Endothelial cell of umbilical vein (primary cell): Measurements from ENCODE around the gene OTOS. TPM values are rescaled to one million over a fixed set of nuclear protein-coding genes. Genes with fewer than 3 reads are reported as not detected.

Source experiments
- BruUV-seq: library from RNA; stranded (reverse); fragments of 400-500 nt; replicated peaks from 2 replicates; lab custom pipeline; 2021; lab: Mats Ljungman, UMichigan
- CTCF ChIA-PET: fragments of 300-600, 350-600 bp; sonication (Branson Sonifier 250); formaldehyde crosslinking; loops from one replicate; lab custom pipeline; 2021; ENCODE audit warnings: antibody characterized with exemption, inconsistent platforms; lab: Charles Lee
- POLR2A ChIA-PET: fragments of 300-600, 350-600 bp; sonication (Branson Sonifier 250); formaldehyde crosslinking; loops from one replicate; lab custom pipeline; 2021; ENCODE audit warnings: antibody characterized with exemption, inconsistent platforms; lab: Charles Lee
- DNase-seq: peaks from one replicate; pipeline ENCODE4 v3.0.0-alpha.2; 2011; ENCODE audit warnings: low read depth, low spot score
- FAIRE-seq: peaks from 2 replicates; lab custom pipeline; 2011; peaks lifted over from hg19 to GRCh38; lab: Jason Lieb, UNC
- H2AFZ ChIP-seq: 2 replicates; pipeline ENCODE4 v1.6.0; 2012; ENCODE audit warnings: low read depth, low read length, control low read depth, inconsistent platforms
- H3K27ac ChIP-seq: 2 replicates; pipeline ENCODE4 v1.5.1; 2011; ENCODE audit warnings: low read depth, mild to moderate bottlenecking, control low read depth, low read length, moderate library complexity; ENCODE audit not compliant: insufficient read depth
- H3K27me3 ChIP-seq, 2 experiments: 2 replicates each; pipeline versions ENCODE4 v1.6.0 to v1.6.1; 2011; ENCODE audit warnings: low read length in 2 of 2, mixed read lengths in 1 of 2; ENCODE audit not compliant: control insufficient read depth in 2 of 2, insufficient read depth in 2 of 2
- H3K36me3 ChIP-seq, 2 experiments: 2 replicates in 1 of 2; 3 replicates in 1 of 2; pipeline ENCODE4 v1.5.1; 2011; ENCODE audit warnings: low read length in 2 of 2, mild to moderate bottlenecking in 1 of 2, moderate library complexity in 1 of 2; ENCODE audit not compliant: control insufficient read depth in 2 of 2, insufficient read depth in 2 of 2; ENCODE audit errors: extremely low read depth in 1 of 2
- H3K4me1 ChIP-seq: 3 replicates; pipeline ENCODE4 v1.5.1; 2011; ENCODE audit warnings: mild to moderate bottlenecking, low read length; ENCODE audit not compliant: control insufficient read depth, insufficient read depth; ENCODE audit errors: extremely low read depth
- H3K4me2 ChIP-seq: 2 replicates; pipeline ENCODE4 v1.6.1; 2011; ENCODE audit warnings: low read length, control low read depth, mixed read lengths; ENCODE audit not compliant: insufficient read depth
- H3K4me3 ChIP-seq, 3 experiments: fragments of 200-600 bp in 1 of 3; sonication (generic), shearing (Covaris generic) in 1 of 3; replicated peaks in 1 of 3; 2 replicates each; pipeline ENCODE4 v1.5.1; 2011 to 2016; ENCODE audit warnings: control low read depth in 3 of 3, low read length in 3 of 3, mild to moderate bottlenecking in 2 of 3, inconsistent platforms in 1 of 3, low read depth in 1 of 3, moderate library complexity in 1 of 3; ENCODE audit not compliant: insufficient read depth in 1 of 3
- H3K79me2 ChIP-seq: 2 replicates; pipeline ENCODE4 v1.6.0; 2012; ENCODE audit warnings: low read length, inconsistent platforms; ENCODE audit not compliant: control insufficient read depth, insufficient read depth
- H3K9ac ChIP-seq: replicated peaks from 2 replicates; pipeline ENCODE3; 2011; ENCODE audit warnings: low read length, control low read depth; ENCODE audit not compliant: insufficient read depth; ENCODE audit errors: extremely low read depth
- H3K9me1 ChIP-seq: replicated peaks from 3 replicates; pipeline ENCODE4 v1.6.0; 2011; ENCODE audit warnings: mild to moderate bottlenecking, low read length; ENCODE audit not compliant: control insufficient read depth, insufficient read depth; ENCODE audit errors: extremely low read depth
- H3K9me3 ChIP-seq: replicated peaks from 2 replicates; pipeline ENCODE4 v1.5.1; 2012; ENCODE audit warnings: low read length, inconsistent platforms; ENCODE audit not compliant: control insufficient read depth, insufficient read depth
- H4K20me1 ChIP-seq: replicated peaks from 2 replicates; pipeline ENCODE3; 2011; ENCODE audit warnings: mild to moderate bottlenecking, low read length; ENCODE audit not compliant: control insufficient read depth, insufficient read depth; ENCODE audit errors: extremely low read depth
- CTCF ChIP-seq, 2 donors: IDR thresholded peaks; 1 replicate in 1 of 2; 2 replicates in 1 of 2; pipeline ENCODE4 v1.5.1; 2011; ENCODE audit warnings: low read length in 2 of 2, mild to moderate bottlenecking in 2 of 2, moderate library complexity in 2 of 2, control low read depth in 1 of 2, inconsistent platforms in 1 of 2, low read depth in 1 of 2; ENCODE audit not compliant: insufficient read depth in 1 of 2; ENCODE audit errors: extremely low read depth in 1 of 2
- EZH2 ChIP-seq: IDR thresholded peaks from 2 replicates; pipeline ENCODE4 v1.6.1; 2012; ENCODE audit warnings: borderline replicate concordance, low read depth, mild to moderate bottlenecking, moderate library complexity, low read length, inconsistent platforms; ENCODE audit not compliant: severe bottlenecking
- JUN ChIP-seq: IDR thresholded peaks from 2 replicates; pipeline ENCODE4 v1.6.1; 2011; ENCODE audit warnings: borderline replicate concordance, low read depth; ENCODE audit not compliant: insufficient read length, insufficient read depth
- MAX ChIP-seq: IDR thresholded peaks from 2 replicates; pipeline ENCODE4 v1.6.1; 2011; ENCODE audit not compliant: insufficient read depth, insufficient read length
- MYC ChIP-seq: IDR thresholded peaks from one replicate; pipeline ENCODE4 v1.6.1; 2011; ENCODE audit warnings: mild to moderate bottlenecking, low read depth, low read length
- POLR2A ChIP-seq: IDR thresholded peaks from 2 replicates; pipeline ENCODE4 v1.6.1; 2012; ENCODE audit warnings: low read depth, mild to moderate bottlenecking, control low read depth, low read length
- dilution Hi-C: fragments of 300-500 bp; cut with MboI; formaldehyde crosslinking; loops from one replicate; pipeline ENCODE4 v1.15.0; 2019; ENCODE audit warnings: low sequenced_read_pairs; ENCODE audit not compliant: extremely low pct_ligation_motif_present
- intact Hi-C: fragments of 100-400 bp; cut with micrococcal nuclease; formaldehyde crosslinking; loops from one replicate; pipeline ENCODE4 v1.10.0; 2022
- polyA plus RNA-seq, 4 experiments: library from polyadenylated mRNA; depleted of rRNA in 3 of 4; stranded (reverse) in 3 of 4; unstranded in 1 of 4; fragments of >200 nt; gene quantifications; 2 replicates each; pipeline versions ENCODE4 v1.2.1 to v1.2.3, GENCODE V29; 2011 to 2012; ENCODE audit warnings: missing spikeins in 1 of 4
- total RNA-seq: library from RNA; stranded (reverse); gene quantifications from 2 replicates; pipeline ENCODE4 v1.2.3, GENCODE V29; 2021

OTOS gene
- total and polyA plus RNA-seq, 2 donors (not counting 3 experiments of a cell fraction or from before 2014, with no cell fraction given), result not detected

GRCh38 chr2:240127191-240127750, 13.2 kb downstream of the OTOS start:
- no TSS peak for BruUV-seq
- no peaks in the 10 kb centered on the region for H3K4me1 ChIP-seq
- intact Hi-C loops, result no loop called here
- no peak for FAIRE-seq
- H4K20me1 ChIP-seq, result no peaks in the 10 kb centered on the region
- peaks cover 6 to 37% of the 10 kb centered on the region in 2 experiments for H3K36me3 ChIP-seq
- no peak overlapping the region for H3K27ac ChIP-seq
- ChIA-PET POLR2A (interaction anchor here (0.6 kb wide), 1 partner anchor 66 kb away, joined by 3 read pairs; no protein-coding TSS in a partner anchor), CTCF (interaction anchor here (1.0 kb wide), 1 partner anchor 67 kb away, joined by 4 read pairs; no protein-coding TSS in a partner anchor)
- H3K9ac ChIP-seq, result no peak overlapping the region
- TF ChIP-seq CTCF (IDR thresholded peaks at IDR 0.05; ENCODE audit: extremely low read depth in 1 of 2, insufficient read depth in 1 of 2, low read depth in 1 of 2, low read length in 2 of 2) (no peak), MAX (no peak)
- no peaks in the 10 kb centered on the region for H3K9me1 ChIP-seq
- dilution Hi-C loops, result no loop called here
- H3K79me2 ChIP-seq, result no peaks in the 10 kb centered on the region
- H2AFZ ChIP-seq, result no peak overlapping the region
- no peak overlapping the region for H3K4me2 ChIP-seq
- DNase-seq, result no peak
- no peak overlapping the region for H3K4me3 ChIP-seq
- H3K27me3 ChIP-seq, result no peaks in the 10 kb centered on the region
- no peaks in the 10 kb centered on the region for H3K9me3 ChIP-seq

GRCh38 chr2:240126731-240127130, 13.7 kb downstream of the OTOS start:
- dilution Hi-C loops, result no loop called here
- ChIA-PET POLR2A (no interaction called here), CTCF (interaction anchor here (1.0 kb wide), 1 partner anchor 66 kb away, joined by 4 read pairs; no protein-coding TSS in a partner anchor)
- no peak overlapping the region for H3K4me2 ChIP-seq
- no peaks in the 10 kb centered on the region for H3K9me3 ChIP-seq
- no peaks in the 10 kb centered on the region for H3K27me3 ChIP-seq
- H3K4me1 ChIP-seq, result no peaks in the 10 kb centered on the region
- H3K27ac ChIP-seq, result no peak overlapping the region
- intact Hi-C loops, result no loop called here
- no peaks in the 10 kb centered on the region for H4K20me1 ChIP-seq
- no peak overlapping the region for H3K4me3 ChIP-seq
- FAIRE-seq, result no peak
- no peaks in the 10 kb centered on the region for H3K9me1 ChIP-seq
- no peak overlapping the region for H3K9ac ChIP-seq
- no peak overlapping the region for H2AFZ ChIP-seq
- no peak for DNase-seq
- BruUV-seq, result no TSS peak
- H3K36me3 ChIP-seq, result peaks cover 4 to 32% of the 10 kb centered on the region in 2 experiments
- H3K79me2 ChIP-seq, result no peaks in the 10 kb centered on the region
- TF ChIP-seq CTCF (IDR thresholded peaks at IDR 0.05; ENCODE audit: extremely low read depth in 1 of 2, insufficient read depth in 1 of 2, low read depth in 1 of 2, low read length in 2 of 2) (no peak), EZH2 (no peak), JUN (no peak), MYC (no peak), POLR2A (no peak)
